Measurements from ENCODE around the gene NEK9. TPM values are rescaled to one million over a fixed set of nuclear protein-coding genes. Genes with fewer than 3 reads are reported as not detected.

The NEK9 gene
- total and polyA plus RNA-seq, 10 of the 15 experiments (the other 5 are each of a cell fraction or from before 2014, with no cell fraction given): 6.0 to 78.8 (median 44.7) TPM

- TF ChIP-seq SREBF1 (IDR thresholded peaks at IDR 0.05; ENCODE audit: low read length) (peak; percentile 94), TARDBP (IDR thresholded peaks at IDR 0.05; ENCODE audit: borderline replicate concordance) (peak; percentile 93; the same call in 1 of the 2 replicates), HDAC2 (IDR thresholded peaks at IDR 0.05) (no peak), FOS (IDR thresholded peaks at IDR 0.05; ENCODE audit: borderline replicate concordance, extremely low read depth, insufficient read length) (no peak), STAT3 (IDR thresholded peaks at IDR 0.05; ENCODE audit: low read depth, low read length) (no peak), CTCF (IDR thresholded peaks at IDR 0.05 in 2 of 3, conservative IDR thresholded peaks at IDR 0.05 in 1 of 3; ENCODE audit: control insufficient read depth in 2 of 3, extremely low read depth in 1 of 3, insufficient read depth in 1 of 3, low read depth in 3 of 3, low read length in 3 of 3) (peak in 1 of 3 experiments; percentile 12; a peak in 1 of 6 replicates), LARP7 (IDR thresholded peaks at IDR 0.05) (0 out of 2 replicates have a peak, but pooled peaks have one; percentile 75), SMC3 (IDR thresholded peaks at IDR 0.05; ENCODE audit: borderline replicate concordance, low read length) (no peak), SIX5 (IDR thresholded peaks at IDR 0.05; ENCODE audit: low read depth, low read length, severe bottlenecking) (peak; percentile 86), ZNF207 (IDR thresholded peaks at IDR 0.05; ENCODE audit: borderline replicate concordance) (peak; percentile 79; the same call in 1 of the 2 replicates), IRF5 (IDR thresholded peaks at IDR 0.05; ENCODE audit: borderline replicate concordance) (no peak), USF1 (IDR thresholded peaks at IDR 0.05; ENCODE audit: borderline replicate concordance, extremely low read length, insufficient read depth, low read depth, low read length) (peak; percentile 95), CBFB (IDR thresholded peaks at IDR 0.05; ENCODE audit: low read depth) (peak; percentile 83), MXI1 (IDR thresholded peaks at IDR 0.05; ENCODE audit: low read depth, low read length) (no peak; the same call in 1 of the 2 replicates), E4F1 (IDR thresholded peaks at IDR 0.05; ENCODE audit: borderline replicate concordance, partially characterized antibody) (no peak), NFIC (IDR thresholded peaks at IDR 0.05; ENCODE audit: low read depth, low read length) (peak; percentile 20; the same call in 1 of the 2 replicates), JUNB (IDR thresholded peaks at IDR 0.05) (no peak), CEBPB (IDR thresholded peaks at IDR 0.05; ENCODE audit: borderline replicate concordance in 1 of 2, low read depth in 2 of 2, low read length in 2 of 2) (no peak), CHD4 (IDR thresholded peaks at IDR 0.05) (no peak)
Observed at GRCh38 chr14:75176142-75176820, 49.4 kb upstream of the NEK9 start, which contains the start of gene TMED10 (continued).
